Cardiac fibroblast (primary cell): Measurements from ENCODE around the gene ANXA6.
"Not testable (repeated sequence)": the region's sequence is repeated elsewhere in the genome, so short reads cannot be mapped to it uniquely, and the experiment has no call there.

ENCODE experiments used
- DNase-seq, 2 donors: peaks; one replicate each; pipeline versions ENCODE4 v3.0.0 to v3.0.0-alpha.2; 2010; ENCODE audit warnings: low read depth in 2 of 2
- H3K4me3 ChIP-seq, 2 donors: replicated peaks in 1 of 2; 1 replicate in 1 of 2; 2 replicates in 1 of 2; pipeline ENCODE4 v1.5.1; 2011; ENCODE audit warnings: low read depth in 2 of 2, low read length in 2 of 2, mild to moderate bottlenecking in 2 of 2, moderate library complexity in 1 of 2
- CTCF ChIP-seq: IDR thresholded peaks from one replicate; pipeline ENCODE4 v1.5.1; 2011; ENCODE audit warnings: low read depth, mild to moderate bottlenecking, low read length, inconsistent platforms

The ANXA6 gene

GRCh38 chr5:151198861-151199260 lies 41.3 kb upstream of the ANXA6 start:
- TF ChIP-seq CTCF, result no peak
- DNase-seq, result no peak
- H3K4me3 ChIP-seq, result no peak overlapping the region

- not testable (repeated sequence) for DNase-seq, H3K4me3 ChIP-seq
These were observed 39.7 kb upstream of the ANXA6 start for GRCh38 chr5:151197291-151197600.

GRCh38 chr5:151196556-151197290 lies 39.1 kb upstream of the ANXA6 start:
- DNase-seq, result no peak
- no peak for TF ChIP-seq CTCF
- no peak overlapping the region for H3K4me3 ChIP-seq

GRCh38 chr5:151195622-151196021 lies 38.0 kb upstream of the ANXA6 start:
- peak; percentile 65 to 82 for DNase-seq
- TF ChIP-seq CTCF, result no peak
- no peak overlapping the region for H3K4me3 ChIP-seq

GRCh38 chr5:151192626-151193025 lies 35.0 kb upstream of the ANXA6 start:
- TF ChIP-seq CTCF, result no peak
- no peak overlapping the region for H3K4me3 ChIP-seq
- DNase-seq, result no peak

GRCh38 chr5:151191661-151192060 lies 34.1 kb upstream of the ANXA6 start:
- no peak for DNase-seq
- no peak for TF ChIP-seq CTCF
- no peak overlapping the region for H3K4me3 ChIP-seq

GRCh38 chr5:151189151-151189550 lies 31.6 kb upstream of the ANXA6 start:
- DNase-seq, result no peak
- no peak for TF ChIP-seq CTCF
- no peak overlapping the region for H3K4me3 ChIP-seq
